NOMO-1 treated with DMSO at 0.1 percent for 48 hours (cell line): Measurements from ENCODE around the gene NTSR1.

Experiments used
- DNase-seq: peaks from one replicate; lab custom pipeline; 2025; ENCODE audit not compliant: unreplicated experiment; lab: John Stamatoyannopoulos, UW

Gene NTSR1

GRCh38 chr20:62707276-62707920 is 1.2 kb upstream of the NTSR1 start:
- DNase-seq = no peak

- DNase-seq = peak; percentile 7
Observed at GRCh38 chr20:62707921-62708521, 615 bp upstream of the NTSR1 start.

GRCh38 chr20:62709537-62709905 is 885 bp downstream of the NTSR1 start:
- no peak for DNase-seq

GRCh38 chr20:62710221-62710885 is 1.7 kb downstream of the NTSR1 start:
- DNase-seq = no peak

- DNase-seq = peak; percentile 81
Observed at GRCh38 chr20:62710886-62711702, 2.5 kb downstream of the NTSR1 start.

GRCh38 chr20:62711703-62712101 is 3.1 kb downstream of the NTSR1 start:
- no peak for DNase-seq

GRCh38 chr20:62712606-62713005 is 4.0 kb downstream of the NTSR1 start:
- DNase-seq = no peak

- no peak for DNase-seq
Observed at GRCh38 chr20:62714006-62714405, 5.4 kb downstream of the NTSR1 start.

- no peak for DNase-seq
Observed at GRCh38 chr20:62714799-62715198, 6.2 kb downstream of the NTSR1 start.

GRCh38 chr20:62715201-62715600 is 6.6 kb downstream of the NTSR1 start:
- DNase-seq = no peak

GRCh38 chr20:62716198-62716940 is 7.7 kb downstream of the NTSR1 start:
- no peak for DNase-seq

GRCh38 chr20:62716941-62717310 is 8.3 kb downstream of the NTSR1 start:
- DNase-seq = no peak

- DNase-seq = no peak
Observed at GRCh38 chr20:62717933-62718332, 9.3 kb downstream of the NTSR1 start.

GRCh38 chr20:62718546-62718945 is 9.9 kb downstream of the NTSR1 start:
- DNase-seq = no peak

- no peak for DNase-seq
Observed at GRCh38 chr20:62719250-62719935, 10.8 kb downstream of the NTSR1 start.

- no peak for DNase-seq
Observed at GRCh38 chr20:62721511-62722370, 13.1 kb downstream of the NTSR1 start.

- DNase-seq = no peak
Observed at GRCh38 chr20:62722627-62723026, 14.0 kb downstream of the NTSR1 start.

- no peak for DNase-seq
Observed at GRCh38 chr20:62723351-62723750, 14.7 kb downstream of the NTSR1 start.

- no peak for DNase-seq
Observed at GRCh38 chr20:62723768-62724450, 15.3 kb downstream of the NTSR1 start.
